Loucy (cell line): Measurements from ENCODE around the gene CARD6.

ENCODE experiments used
- H2AFZ ChIP-seq: fragments of 200-600 bp; sonication (generic); 2 replicates; pipeline ENCODE4 v1.6.0; 2016; ENCODE audit warnings: antibody characterized with exemption, mild to moderate bottlenecking, low read length, moderate library complexity
- H3F3A ChIP-seq: fragments of 200-600 bp; 2 replicates; pipeline ENCODE4 v1.6.0; 2016; ENCODE audit warnings: antibody characterized with exemption, low read depth, mild to moderate bottlenecking
- H3K27me3 ChIP-seq: fragments of 200-600 bp; sonication (generic); 2 replicates; pipeline ENCODE4 v1.6.1; 2014; ENCODE audit warnings: low read length, mild to moderate bottlenecking; ENCODE audit not compliant: insufficient read depth, poor library complexity, severe bottlenecking
- H3K36me3 ChIP-seq: fragments of 200-600 bp; sonication (generic); 2 replicates; pipeline ENCODE4 v1.6.1; 2016; ENCODE audit warnings: low read length; ENCODE audit not compliant: insufficient read depth
- H3K4me1 ChIP-seq: fragments of 200-600 bp; sonication (generic); 2 replicates; pipeline ENCODE4 v1.5.1; 2014; ENCODE audit warnings: low read length, mild to moderate bottlenecking; ENCODE audit not compliant: insufficient read depth, poor library complexity, severe bottlenecking
- H3K4me2 ChIP-seq: fragments of 200-600 bp; sonication (generic); 2 replicates; pipeline ENCODE4 v1.6.0; 2014; ENCODE audit warnings: antibody characterized with exemption, low read length, low read depth, mild to moderate bottlenecking; ENCODE audit not compliant: poor library complexity, severe bottlenecking
- H3K4me3 ChIP-seq: fragments of 200-600 bp; sonication (generic); 2 replicates; pipeline ENCODE4 v1.5.1; 2014; ENCODE audit warnings: low read length, mild to moderate bottlenecking, mixed read lengths; ENCODE audit not compliant: poor library complexity, severe bottlenecking
- H3K79me2 ChIP-seq: fragments of 200-600 bp; sonication (generic); 2 replicates; pipeline ENCODE4 v1.6.1; 2014; ENCODE audit warnings: low read length; ENCODE audit not compliant: insufficient read depth
- H3K9ac ChIP-seq: fragments of 200-600 bp; sonication (generic); 2 replicates; pipeline ENCODE4 v1.6.0; 2014; ENCODE audit warnings: mild to moderate bottlenecking, low read depth, low read length, moderate library complexity; ENCODE audit not compliant: poor library complexity, severe bottlenecking
- H3K9me2 ChIP-seq: fragments of 200-600 bp; sonication (generic); replicated peaks from 2 replicates; pipeline ENCODE4 v1.6.1; 2016; ENCODE audit warnings: low read depth, low read length, mixed read lengths
- H3K9me3 ChIP-seq: fragments of 200-600 bp; sonication (generic); 2 replicates; pipeline ENCODE4 v1.6.1; 2014; ENCODE audit warnings: mild to moderate bottlenecking, antibody characterized with exemption, low read length, low read depth; ENCODE audit not compliant: insufficient read depth
- H4K20me1 ChIP-seq: fragments of 200-600 bp; sonication (generic); 2 replicates; pipeline ENCODE4 v1.6.0; 2014; ENCODE audit warnings: antibody characterized with exemption, low read length, mild to moderate bottlenecking; ENCODE audit not compliant: insufficient read depth, poor library complexity, severe bottlenecking
- CTCF ChIP-seq: fragments of 200-600 bp; sonication (generic); conservative IDR thresholded peaks from 2 replicates; pipeline ENCODE4 v1.5.1; 2014; ENCODE audit warnings: mild to moderate bottlenecking, antibody characterized with exemption, low read length
- EZH2phosphoT487 ChIP-seq: fragments of 200-600 bp; IDR thresholded peaks from 2 replicates; pipeline ENCODE4 v1.6.1; 2018; ENCODE audit warnings: antibody characterized with exemption, mild to moderate bottlenecking, moderate library complexity, borderline replicate concordance

Gene CARD6

GRCh38 chr5:40798801-40799210 lies 42.4 kb upstream of the CARD6 start:
- Histone ChIP-seq H3K4me3 (peak overlapping the region; percentile 74), H3K4me2 (peak overlapping the region; percentile 76), H3K9ac (peak overlapping the region; percentile 66), H3K79me2 (peaks cover 33% of the 10 kb centered on the region), H3K4me1 (peaks cover 36% of the 10 kb centered on the region), H3K36me3 (no peaks in the 10 kb centered on the region), H3K27me3 (no peaks in the 10 kb centered on the region), H3K9me3 (no peaks in the 10 kb centered on the region), H3F3A (0 out of 2 replicates have a peak, but pooled peaks cover 4% of the 10 kb centered on the region), H3K9me2 (no peaks in the 10 kb centered on the region), H4K20me1 (peaks cover 31% of the 10 kb centered on the region), H2AFZ (peak overlapping the region; percentile 85)
- TF ChIP-seq CTCF (no peak), EZH2phosphoT487 (no peak)

GRCh38 chr5:40799258-40799657 lies 41.9 kb upstream of the CARD6 start:
- no peak for TF ChIP-seq CTCF
- no peak for TF ChIP-seq EZH2phosphoT487
- 0 out of 2 replicates have a peak, but pooled peaks cover 4% of the 10 kb centered on the region for H3F3A ChIP-seq
- H2AFZ ChIP-seq: no peak overlapping the region; the same call in 1 of the 2 replicates
- peaks cover 28% of the 10 kb centered on the region for H4K20me1 ChIP-seq
- H3K79me2 ChIP-seq: peaks cover 28% of the 10 kb centered on the region
- no peaks in the 10 kb centered on the region for H3K9me3 ChIP-seq
- H3K9ac ChIP-seq: peak overlapping the region; percentile 66
- H3K9me2 ChIP-seq: no peaks in the 10 kb centered on the region
- H3K4me3 ChIP-seq: peak overlapping the region; percentile 74
- H3K36me3 ChIP-seq: no peaks in the 10 kb centered on the region
- peak overlapping the region; percentile 76 for H3K4me2 ChIP-seq
- peaks cover 36% of the 10 kb centered on the region for H3K4me1 ChIP-seq
- H3K27me3 ChIP-seq: no peaks in the 10 kb centered on the region

GRCh38 chr5:40801771-40802562 lies 39.2 kb upstream of the CARD6 start:
- Histone ChIP-seq H4K20me1 (peaks cover 2% of the 10 kb centered on the region), H3K36me3 (no peaks in the 10 kb centered on the region), H3K79me2 (peaks cover 1% of the 10 kb centered on the region), H3K27me3 (no peaks in the 10 kb centered on the region), H2AFZ (no peak overlapping the region), H3K9ac (no peak overlapping the region), H3K9me2 (no peaks in the 10 kb centered on the region), H3F3A (0 out of 2 replicates have a peak, but pooled peaks cover 4% of the 10 kb centered on the region), H3K4me2 (no peak overlapping the region), H3K4me1 (peaks cover 19% of the 10 kb centered on the region), H3K4me3 (no peak overlapping the region), H3K9me3 (no peaks in the 10 kb centered on the region)
- no peak for TF ChIP-seq CTCF
- TF ChIP-seq EZH2phosphoT487: no peak
